Stimulated activated CD8-positive, alpha-beta memory T cell treated with anti-CD3 and anti-CD28 coated beads, Interleukin-4, amount 100 ng/mL, for 24 hours (primary cell): ENCODE data around the gene CLPTM1L.
A peak's percentile ranks its signal among the peaks of the same experiment; 100 is the strongest.
"Not testable (repeated sequence)": the region's sequence is repeated elsewhere in the genome, so short reads cannot be mapped to it uniquely, and the experiment has no call there.

Experiments
- DNase-seq: peaks from one replicate; pipeline ENCODE4 v3.0.0-alpha.2; 2020; ENCODE audit warnings: low read depth

CLPTM1L gene

DNA sequence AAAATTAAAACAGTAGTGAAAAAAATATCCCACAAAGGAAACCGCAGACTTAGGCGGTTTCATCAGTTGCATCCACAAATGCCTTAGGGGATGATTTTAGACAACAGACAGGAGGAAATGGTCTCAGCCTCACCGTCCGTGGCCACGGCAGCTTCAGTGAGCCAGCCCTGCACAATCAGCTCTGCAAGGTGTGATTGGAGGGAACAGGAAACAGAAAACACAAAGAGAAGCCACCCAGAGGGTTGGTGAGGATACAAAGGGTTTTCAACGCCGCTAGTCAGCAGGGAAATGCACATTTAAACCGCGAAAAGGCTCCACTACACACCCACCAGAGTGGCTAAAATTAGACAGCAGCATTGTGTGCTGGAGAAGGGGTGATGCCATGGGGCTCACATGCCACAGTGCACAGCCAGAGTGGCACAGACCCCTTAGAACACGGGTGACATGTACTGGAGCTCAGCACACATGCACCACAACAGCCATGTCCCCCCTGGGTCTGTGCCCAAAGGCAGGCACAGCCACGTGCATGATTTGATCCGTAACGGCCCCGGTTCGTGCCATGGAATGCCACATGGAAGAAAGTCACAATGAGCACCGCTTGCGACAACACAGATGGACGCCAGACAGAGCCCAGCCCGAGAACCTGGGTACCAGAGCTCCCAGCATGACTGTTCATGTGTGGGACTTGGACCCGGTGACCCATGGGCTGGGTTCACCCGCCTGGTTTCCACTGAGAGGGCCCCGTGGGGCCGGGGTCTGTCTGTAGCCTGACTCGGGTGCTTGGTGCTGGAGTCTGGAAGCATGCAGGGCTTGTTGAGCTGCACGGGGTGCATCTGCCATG is 31.7 kb downstream of the CLPTM1L start:
- DNase-seq: no peak

- no peak for DNase-seq
These were observed 32.7 kb downstream of the CLPTM1L start for GRCh38 chr5:1312206-1312605.

DNA sequence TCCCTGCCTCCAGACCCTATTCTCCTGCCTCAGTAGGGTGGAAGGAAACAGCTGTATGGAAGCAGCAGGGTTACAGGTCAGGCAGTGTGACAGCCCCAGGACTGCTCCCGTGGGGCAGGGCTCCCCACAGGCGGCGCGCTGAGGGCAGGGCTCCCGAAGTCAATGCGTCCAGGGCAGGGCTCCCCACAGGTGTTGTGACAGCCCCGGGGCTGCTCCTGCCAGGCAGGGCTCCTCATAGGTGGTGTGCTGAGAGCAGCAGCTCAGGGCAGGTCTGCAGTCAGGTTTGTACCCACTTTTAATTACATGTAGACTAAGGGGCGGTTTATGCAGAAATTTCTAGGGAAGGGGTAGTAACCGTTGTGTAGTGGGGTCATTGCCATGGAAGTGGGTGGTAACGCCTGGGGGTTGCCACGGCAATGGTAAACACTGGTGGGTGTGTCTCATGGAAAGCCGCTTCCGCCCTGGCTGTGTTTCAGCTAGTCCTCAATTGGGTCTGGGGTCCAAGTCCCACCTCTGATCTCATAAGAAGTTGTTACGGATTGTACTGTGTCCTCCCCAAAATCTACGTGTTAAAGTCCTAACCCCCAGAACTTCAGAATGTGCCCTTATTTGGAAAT is 33.4 kb downstream of the CLPTM1L start:
- no peak for DNase-seq

DNA sequence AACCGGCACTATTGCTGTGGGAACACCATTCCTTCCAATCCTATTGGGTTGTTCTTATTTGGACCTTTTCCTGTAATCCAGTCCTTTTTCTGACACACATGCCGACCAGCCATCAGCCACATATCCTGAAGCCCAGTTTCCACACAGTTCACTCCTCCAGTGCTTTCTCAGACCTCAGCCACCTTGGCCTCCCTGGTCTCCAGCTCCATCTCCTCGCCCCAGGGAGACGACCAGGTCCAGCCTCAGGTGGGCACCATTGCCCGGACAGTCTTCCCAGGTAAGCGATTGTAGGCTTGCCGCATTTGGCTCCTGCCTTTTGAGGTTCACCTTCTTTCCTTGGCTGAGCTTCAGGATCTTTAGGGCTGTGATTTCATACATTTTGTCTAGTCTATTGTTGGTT is 34.8 kb downstream of the CLPTM1L start:
- DNase-seq: no peak

DNA sequence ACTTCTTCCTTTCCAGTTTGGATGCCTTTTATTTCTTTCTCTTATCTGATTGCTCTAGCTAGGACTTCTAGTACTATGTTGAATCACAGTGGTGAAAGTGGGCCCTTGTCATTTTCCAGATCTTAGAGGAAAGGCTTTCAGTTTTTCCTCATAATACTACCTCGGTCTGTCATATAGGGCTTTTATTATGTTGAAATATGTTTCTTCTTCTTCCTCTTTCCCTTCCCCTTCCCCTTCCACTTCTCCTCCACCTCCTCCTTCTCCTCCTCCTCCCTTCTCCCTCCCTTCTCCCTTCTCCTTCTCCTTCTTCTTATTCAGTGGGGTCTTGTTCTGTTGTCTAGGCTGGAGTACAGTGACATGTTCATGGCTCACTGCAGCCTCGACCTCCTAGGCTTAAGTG is 40.9 kb downstream of the CLPTM1L start:
- DNase-seq: no peak

DNA sequence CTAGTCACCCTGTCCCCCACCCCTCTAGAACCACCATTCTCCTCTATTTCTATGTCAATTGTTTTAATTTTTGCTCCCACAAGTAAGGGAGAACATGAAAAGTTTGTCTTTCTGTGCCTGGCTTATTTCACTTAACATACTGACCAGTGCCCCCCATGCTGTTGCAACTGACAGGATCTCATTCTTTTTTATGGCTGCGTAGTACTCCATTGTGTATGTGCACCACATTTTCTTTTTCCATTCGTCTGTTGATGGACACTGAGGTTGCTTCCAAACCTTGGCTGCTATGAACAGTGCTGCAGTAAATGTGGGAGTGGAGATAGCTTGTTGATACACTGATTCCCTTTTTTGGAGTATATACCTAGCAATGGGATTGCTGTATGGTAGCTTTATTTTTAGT is 42.6 kb downstream of the CLPTM1L start:
- DNase-seq: no peak

- no peak for DNase-seq
These were observed 44.3 kb downstream of the CLPTM1L start for GRCh38 chr5:1300581-1301083.

- no peak for DNase-seq
These were observed 44.9 kb downstream of the CLPTM1L start for GRCh38 chr5:1299961-1300360.

DNA sequence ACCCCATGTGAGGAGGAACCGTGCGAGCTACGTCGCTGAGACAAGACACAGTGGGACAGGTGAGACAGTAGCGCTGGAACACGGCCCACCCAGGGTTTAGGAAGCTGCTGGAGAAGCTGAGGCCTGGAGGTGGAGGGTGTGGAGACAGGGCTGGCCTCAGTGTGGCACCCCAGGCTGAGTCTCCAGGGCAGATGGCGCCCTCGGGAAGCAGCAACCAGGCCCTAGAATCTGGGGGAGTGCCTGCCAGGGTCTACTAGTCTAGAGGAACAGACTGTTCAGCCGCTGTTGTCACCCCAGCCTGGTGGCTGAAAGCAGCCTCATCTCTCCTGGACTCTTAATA is 45.4 kb downstream of the CLPTM1L start:
- DNase-seq: no peak

DNA sequence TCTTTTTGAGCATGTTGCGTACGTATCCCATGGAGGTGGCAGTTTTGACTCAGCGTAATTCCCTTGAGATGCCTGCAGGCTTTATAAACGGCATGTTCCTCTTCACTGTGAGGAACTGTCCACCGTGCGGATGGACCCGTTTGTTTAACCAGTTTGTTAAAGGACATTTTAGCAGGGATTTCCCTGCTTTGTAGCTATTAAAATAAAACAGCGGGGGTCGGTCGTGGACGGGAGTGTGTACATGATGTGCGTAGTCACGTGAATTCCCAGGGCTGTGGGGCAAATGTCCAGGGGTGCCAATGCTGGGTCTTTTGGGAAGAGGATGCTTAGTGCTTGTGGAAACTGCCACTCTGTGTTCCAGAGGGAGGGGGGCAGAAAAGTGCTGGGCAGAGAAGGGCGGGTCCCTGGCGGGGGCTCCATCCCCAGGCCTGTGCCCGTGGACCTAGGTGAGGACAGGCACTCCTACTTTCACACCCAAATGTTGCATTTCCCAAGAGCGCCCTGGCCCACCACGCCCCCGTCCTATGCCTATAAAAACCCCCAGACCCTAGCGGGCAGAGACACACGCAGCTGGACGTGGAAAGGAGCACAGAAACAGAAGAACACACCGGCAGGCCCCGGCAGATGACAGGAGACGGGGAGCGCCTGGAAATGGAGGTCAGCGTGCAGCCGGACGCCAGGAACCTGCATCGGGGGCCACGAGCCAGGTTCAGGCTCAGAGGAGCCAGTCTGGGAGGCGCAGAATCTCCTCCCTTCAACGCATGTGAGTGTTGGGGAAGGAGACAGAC is 46.0 kb downstream of the CLPTM1L start:
- DNase-seq: no peak

- DNase-seq: no peak
These were observed 46.8 kb downstream of the CLPTM1L start for GRCh38 chr5:1298067-1298551.

- no peak for DNase-seq
These were observed 47.7 kb downstream of the CLPTM1L start for GRCh38 chr5:1297243-1297642.

GRCh38 chr5:1295650-1296037 is 49.3 kb downstream of the CLPTM1L start:
- no peak for DNase-seq

DNA sequence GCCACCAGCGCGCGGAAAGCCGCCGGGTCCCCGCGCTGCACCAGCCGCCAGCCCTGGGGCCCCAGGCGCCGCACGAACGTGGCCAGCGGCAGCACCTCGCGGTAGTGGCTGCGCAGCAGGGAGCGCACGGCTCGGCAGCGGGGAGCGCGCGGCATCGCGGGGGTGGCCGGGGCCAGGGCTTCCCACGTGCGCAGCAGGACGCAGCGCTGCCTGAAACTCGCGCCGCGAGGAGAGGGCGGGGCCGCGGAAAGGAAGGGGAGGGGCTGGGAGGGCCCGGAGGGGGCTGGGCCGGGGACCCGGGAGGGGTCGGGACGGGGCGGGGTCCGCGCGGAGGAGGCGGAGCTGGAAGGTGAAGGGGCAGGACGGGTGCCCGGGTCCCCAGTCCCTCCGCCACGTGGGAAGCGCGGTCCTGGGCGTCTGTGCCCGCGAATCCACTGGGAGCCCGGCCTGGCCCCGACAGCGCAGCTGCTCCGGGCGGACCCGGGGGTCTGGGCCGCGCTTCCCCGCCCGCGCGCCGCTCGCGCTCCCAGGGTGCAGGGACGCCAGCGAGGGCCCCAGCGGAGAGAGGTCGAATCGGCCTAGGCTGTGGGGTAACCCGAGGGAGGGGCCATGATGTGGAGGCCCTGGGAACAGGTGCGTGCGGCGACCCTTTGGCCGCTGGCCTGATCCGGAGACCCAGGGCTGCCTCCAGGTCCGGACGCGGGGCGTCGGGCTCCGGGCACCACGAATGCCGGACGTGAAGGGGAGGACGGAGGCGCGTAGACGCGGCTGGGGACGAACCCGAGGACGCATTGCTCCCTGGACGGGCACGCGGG is 49.9 kb downstream of the CLPTM1L start, which contains the start of gene TERT:
TSS of gene TERT (minus strand) at position 234 of the 815 bp plus-strand sequence. CDS start at position 155, 79 bp downstream.
- peak; percentile 68 for DNase-seq

GRCh38 chr5:1294206-1294834 is 50.6 kb downstream of the CLPTM1L start:
- DNase-seq: no peak

DNA sequence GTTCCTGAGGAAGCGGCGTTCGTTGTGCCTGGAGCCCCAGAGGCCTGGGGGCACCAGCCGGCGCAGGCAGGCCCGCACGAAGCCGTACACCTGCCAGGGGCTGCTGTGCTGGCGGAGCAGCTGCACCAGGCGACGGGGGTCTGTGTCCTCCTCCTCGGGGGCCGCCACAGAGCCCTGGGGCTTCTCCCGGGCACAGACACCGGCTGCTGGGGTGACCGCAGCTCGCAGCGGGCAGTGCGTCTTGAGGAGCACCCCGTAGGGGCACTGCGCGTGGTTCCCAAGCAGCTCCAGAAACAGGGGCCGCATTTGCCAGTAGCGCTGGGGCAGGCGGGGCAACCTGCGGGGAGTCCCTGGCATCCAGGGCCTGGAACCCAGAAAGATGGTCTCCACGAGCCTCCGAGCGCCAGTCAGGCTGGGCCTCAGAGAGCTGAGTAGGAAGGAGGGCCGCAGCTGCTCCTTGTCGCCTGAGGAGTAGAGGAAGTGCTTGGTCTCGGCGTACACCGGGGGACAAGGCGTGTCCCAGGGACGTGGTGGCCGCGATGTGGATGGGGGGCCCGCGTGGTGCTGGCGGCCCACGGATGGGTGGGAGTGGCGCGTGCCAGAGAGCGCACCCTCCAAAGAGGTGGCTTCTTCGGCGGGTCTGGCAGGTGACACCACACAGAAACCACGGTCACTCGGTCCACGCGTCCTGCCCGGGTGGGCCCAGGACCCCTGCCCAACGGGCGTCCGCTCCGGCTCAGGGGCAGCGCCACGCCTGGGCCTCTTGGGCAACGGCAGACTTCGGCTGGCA is 51.3 kb downstream of the CLPTM1L start:
- DNase-seq: no peak

DNA sequence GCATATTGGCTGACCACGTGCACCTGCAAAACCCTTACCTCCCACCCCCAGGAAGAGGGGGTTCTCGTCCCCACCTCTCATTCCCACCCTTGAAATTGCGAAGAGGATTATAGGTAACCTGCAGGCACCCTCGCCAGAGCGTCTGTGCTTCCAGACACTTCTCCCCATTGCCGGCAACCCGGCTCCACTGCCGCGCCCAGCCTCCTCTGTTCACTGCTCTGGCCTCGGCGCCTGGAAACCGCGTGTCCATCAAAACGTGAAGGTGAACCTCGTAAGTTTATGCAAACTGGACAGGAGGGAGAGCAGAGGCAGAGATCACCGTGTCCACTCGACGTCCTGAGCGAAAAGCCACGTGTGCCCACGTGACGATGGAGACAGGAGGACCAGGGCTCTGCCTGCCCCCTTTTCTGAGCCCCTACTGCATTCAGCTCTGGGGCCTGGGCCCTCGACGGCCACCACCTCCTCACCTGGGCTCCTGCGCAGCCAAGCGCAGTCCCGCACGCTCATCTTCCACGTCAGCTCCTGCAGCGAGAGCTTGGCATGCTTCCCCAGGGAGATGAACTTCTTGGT is 52.0 kb downstream of the CLPTM1L start:
- no peak for DNase-seq

DNA sequence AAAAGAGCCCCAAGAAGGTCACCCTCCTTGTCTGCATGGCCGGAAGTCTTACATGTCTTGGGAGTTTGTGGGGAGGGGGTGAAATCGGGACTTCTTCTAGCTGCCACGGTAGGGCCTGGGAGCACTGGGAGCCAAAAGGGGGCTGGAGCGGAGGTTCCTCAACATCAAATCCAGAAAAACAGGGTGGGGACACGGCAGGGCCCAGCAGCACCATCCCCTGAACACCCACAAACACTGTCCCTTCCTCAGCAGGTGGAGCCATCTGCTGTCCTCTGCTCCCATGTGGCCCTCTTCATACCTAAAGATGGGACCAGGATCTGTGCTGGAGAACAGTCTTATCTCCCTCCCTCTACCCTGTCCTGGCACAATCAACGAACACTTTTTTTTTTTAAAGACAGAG is 52.8 kb downstream of the CLPTM1L start:
- DNase-seq: no peak

GRCh38 chr5:1291611-1292080 is 53.3 kb downstream of the CLPTM1L start:
- DNase-seq: no peak

GRCh38 chr5:1290956-1291355 is 53.9 kb downstream of the CLPTM1L start:
- not testable (repeated sequence) for DNase-seq
